K562 (cell line): Measurements from ENCODE around the gene ORAI3.

Experiments used
- CHD1 ChIP-seq: fragments of 200-600 bp; sonication (generic); IDR thresholded peaks from one replicate; pipeline ENCODE4 v1.6.1; 2012; ENCODE audit warnings: mild to moderate bottlenecking, moderate library complexity, low read length, inconsistent platforms
- CTCF ChIP-seq, 3 experiments: IDR thresholded peaks in 2 of 3; conservative IDR thresholded peaks in 1 of 3; 2 replicates each; pipeline ENCODE4 v1.5.1; 2011 to 2012; ENCODE audit warnings: low read length in 3 of 3, mild to moderate bottlenecking in 3 of 3, control low read depth in 2 of 3, improper control_type of control experiment in 1 of 3, inconsistent platforms in 1 of 3, low read depth in 1 of 3, mixed read lengths in 1 of 3, moderate library complexity in 1 of 3; ENCODE audit not compliant: insufficient read depth in 2 of 3
- DIDO1 ChIP-seq: fragments of 450-650 bp; IDR thresholded peaks from 2 replicates; pipeline ENCODE4 v1.6.1; 2016; ENCODE audit warnings: low read depth, missing biosample characterization, missing genetic modification characterization
- HDAC2 ChIP-seq: fragments of 450-650 bp; IDR thresholded peaks from 2 replicates; pipeline ENCODE4 v1.6.1; 2016; ENCODE audit warnings: mild to moderate bottlenecking
- KLF16 ChIP-seq: IDR thresholded peaks from 2 replicates; pipeline ENCODE4 v1.6.1; 2016; ENCODE audit warnings: antibody characterized with exemption
- MAFK ChIP-seq: IDR thresholded peaks from 2 replicates; pipeline ENCODE4 v1.6.1; 2011; ENCODE audit warnings: low read length, improper control_type of control experiment
- MXI1 ChIP-seq: IDR thresholded peaks from 2 replicates; pipeline ENCODE4 v1.6.1; 2011; ENCODE audit warnings: low read depth, mild to moderate bottlenecking, improper control_type of control experiment, low read length
- RAD21 ChIP-seq, 2 experiments: fragments of 250-450 bp in 1 of 2; fragments of 450-650 bp in 1 of 2; sonication (Bioruptor Pico) in 1 of 2; formaldehyde crosslinking in 1 of 2; IDR thresholded peaks in 1 of 2; conservative IDR thresholded peaks in 1 of 2; 2 replicates each; pipeline versions ENCODE4 v1.4.0 to v1.8.0; 2020 to 2022; ENCODE audit warnings: mild to moderate bottlenecking in 2 of 2, moderate library complexity in 1 of 2
- REST ChIP-seq, 2 experiments: fragments of 450-650 bp; formaldehyde crosslinking in 1 of 2; IDR thresholded peaks; 2 replicates each; pipeline versions ENCODE4 v1.4.0 to v1.6.1; 2014 to 2020; ENCODE audit warnings: mild to moderate bottlenecking in 2 of 2, borderline replicate concordance in 1 of 2, low read depth in 1 of 2
- ZBTB49 ChIP-seq: sonication (generic); formaldehyde crosslinking; IDR thresholded peaks from 2 replicates; pipeline ENCODE4 v1.8.0; 2022; ENCODE audit warnings: missing genetic modification reagents, mild to moderate bottlenecking, borderline replicate concordance
- ZNF174 ChIP-seq: fragments of 250-450 bp; sonication (Bioruptor Pico); IDR thresholded peaks from 2 replicates; pipeline ENCODE4 v1.4.0; 2020; ENCODE audit warnings: mild to moderate bottlenecking
- ZNF253 ChIP-seq: fragments of 250-450 bp; sonication (Bioruptor Pico); conservative IDR thresholded peaks from 2 replicates; pipeline ENCODE4 v1.6.1; 2021; ENCODE audit warnings: mild to moderate bottlenecking
- ZNF311 ChIP-seq: fragments of 250-450 bp; sonication (Bioruptor Pico); IDR thresholded peaks from 2 replicates; pipeline ENCODE4 v1.4.0; 2020; ENCODE audit warnings: mild to moderate bottlenecking, moderate library complexity

- TF ChIP-seq HDAC2, result peak; percentile 65
- no peak for TF ChIP-seq MXI1
- TF ChIP-seq KLF16, result no peak
- no peak for TF ChIP-seq ZNF253 (CRISPR knock-in tag)
- TF ChIP-seq RAD21 (CRISPR knock-in tag; conservative IDR thresholded peaks at IDR 0.05 in 1 of 2, IDR thresholded peaks at IDR 0.05 in 1 of 2), result no peak
- TF ChIP-seq ZNF311 (CRISPR knock-in tag), result no peak
- TF ChIP-seq CHD1, result no peak
- no peak for TF ChIP-seq DIDO1 (tag)
- TF ChIP-seq ZNF174 (CRISPR knock-in tag), result no peak
- TF ChIP-seq ZBTB49 (CRISPR knock-in tag), result no peak
- TF ChIP-seq REST (IDR thresholded peaks at IDR 0.05; ENCODE audit: borderline replicate concordance), result no peak
- no peak for TF ChIP-seq REST (CRISPR knock-in tag; IDR thresholded peaks at IDR 0.05; ENCODE audit: low read depth)
- no peak for TF ChIP-seq CTCF (IDR thresholded peaks at IDR 0.05 in 2 of 3, conservative IDR thresholded peaks at IDR 0.05 in 1 of 3; ENCODE audit: insufficient read depth in 2 of 3, low read depth in 1 of 3, low read length in 3 of 3)
- TF ChIP-seq MAFK, result no peak
Observed at GRCh38 chr16:30951193-30951592, 2.3 kb downstream of the ORAI3 start.
